Measurements from ENCODE around the gene ABCF1. TPM values are rescaled to one million over a fixed set of nuclear protein-coding genes. Genes with fewer than 3 reads are reported as not detected.

The ABCF1 gene
- total RNA-seq, 1 experiment from 2014 or later = 101 TPM

GRCh38 chr6:30547454-30547853 is 23.8 kb upstream of the ABCF1 start (continued):
- TF ChIP-seq PRDM15 (CRISPR knock-in tag; IDR thresholded peaks at IDR 0.05) = no peak

GRCh38 chr6:30548375-30548774 is 22.9 kb upstream of the ABCF1 start:
- H3K4me3 Mint-ChIP-seq = no peak overlapping the region
- CTCF ChIA-PET = interaction anchor here (1.6 kb wide), 1 partner anchor 66 kb away, joined by 4 read pairs; no protein-coding TSS in a partner anchor
- ATAC-seq = no peak
- H3K27ac Mint-ChIP-seq = no peak overlapping the region
- TF ChIP-seq FOXK1 (CRISPR knock-in tag; IDR thresholded peaks at IDR 0.05) = no peak
- no peak for TF ChIP-seq FOXP1 (CRISPR knock-in tag; IDR thresholded peaks at IDR 0.05; ENCODE audit: borderline replicate concordance)
- TF ChIP-seq ATF1 (CRISPR knock-in tag; IDR thresholded peaks at IDR 0.05) = no peak
- no peak for TF ChIP-seq ZNF232 (CRISPR knock-in tag; IDR thresholded peaks at IDR 0.05)
- TF ChIP-seq ATF2 (CRISPR knock-in tag; IDR thresholded peaks at IDR 0.05; ENCODE audit: borderline replicate concordance, low read depth) = no peak
- TF ChIP-seq AFF4 (CRISPR knock-in tag; IDR thresholded peaks at IDR 0.05; ENCODE audit: borderline replicate concordance) = no peak
- no peak for TF ChIP-seq ZNF263 (CRISPR knock-in tag; IDR thresholded peaks at IDR 0.05; ENCODE audit: low read depth)
- no peak for TF ChIP-seq PRDM15 (CRISPR knock-in tag; IDR thresholded peaks at IDR 0.05)
- no peak for TF ChIP-seq STAT6 (CRISPR knock-in tag; conservative IDR thresholded peaks at IDR 0.05; ENCODE audit: low read depth)
- TF ChIP-seq MYBL2 (CRISPR knock-in tag; IDR thresholded peaks at IDR 0.05) = no peak
- TF ChIP-seq NR1H2 (CRISPR knock-in tag; IDR thresholded peaks at IDR 0.05) = no peak
- TF ChIP-seq E2F4 (CRISPR knock-in tag; IDR thresholded peaks at IDR 0.05; ENCODE audit: borderline replicate concordance, low read depth) = no peak
- no peak for TF ChIP-seq SMAD3 (CRISPR knock-in tag; IDR thresholded peaks at IDR 0.05; ENCODE audit: borderline replicate concordance)
- no peak for TF ChIP-seq USF1 (CRISPR knock-in tag; IDR thresholded peaks at IDR 0.05)
- TF ChIP-seq KAT7 (CRISPR knock-in tag; IDR thresholded peaks at IDR 0.05; ENCODE audit: borderline replicate concordance) = no peak
- no peaks in the 10 kb centered on the region for H3K4me1 Mint-ChIP-seq
- no peak for DNase-seq (ENCODE audit: low spot score)
- H3K9me3 Mint-ChIP-seq = no peaks in the 10 kb centered on the region
- H3K27me3 Mint-ChIP-seq (ENCODE audit: low read depth) = no peaks in the 10 kb centered on the region
- POLR2A ChIA-PET = no interaction called here
- peaks cover 41% of the 10 kb centered on the region for H3K36me3 Mint-ChIP-seq
